Activated naive CD4-positive, alpha-beta T cell treated with anti-CD3 and anti-CD28 coated beads, Interleukin-2, amount 50 U/mL, for 72 hours (primary cell): Measurements from ENCODE around the gene AFP. TPM values are rescaled to one million over a fixed set of nuclear protein-coding genes. Genes with fewer than 3 reads are reported as not detected.

Source experiments
- ATAC-seq, 2 donors: fragments of 150-1000 bp; cut with Tn5 transposase; 2 replicates each; pipeline ENCODE4 v1.10.0; 2021; ENCODE audit warnings: mild to moderate bottlenecking in 2 of 2, moderate library complexity in 2 of 2
- DNase-seq, 2 donors: peaks; one replicate each; pipeline ENCODE4 v3.0.0; 2021 to 2022; ENCODE audit warnings: low spot score in 2 of 2
- H3K27ac Mint-ChIP-seq, 2 donors: one replicate each; pipeline ENCODE4 v1.8.0; 2022; ENCODE audit warnings: mild to moderate bottlenecking in 2 of 2, mixed read lengths in 2 of 2
- H3K36me3 Mint-ChIP-seq, 2 donors: one replicate each; pipeline ENCODE4 v1.8.0; 2022; ENCODE audit warnings: mixed read lengths in 2 of 2
- H3K9me3 Mint-ChIP-seq, 2 donors: one replicate each; pipeline ENCODE4 v1.8.0; 2022; ENCODE audit warnings: mixed read lengths in 2 of 2
- total RNA-seq, 2 donors: library from RNA; stranded (reverse); gene quantifications; one replicate each; pipeline ENCODE4 v1.2.3, GENCODE V29; 2022

Gene AFP
- total RNA-seq, 2 donors from 2014 or later, result not detected

- Mint-ChIP-seq H3K9me3 (no peaks in the 10 kb centered on the region), H3K27ac (no peak overlapping the region), H3K36me3 (no peaks in the 10 kb centered on the region)
- ATAC-seq, result no peak
- DNase-seq, result no peak
These were observed 6.9 kb upstream of the AFP start for GRCh38 chr4:73429118-73429517.

DNA sequence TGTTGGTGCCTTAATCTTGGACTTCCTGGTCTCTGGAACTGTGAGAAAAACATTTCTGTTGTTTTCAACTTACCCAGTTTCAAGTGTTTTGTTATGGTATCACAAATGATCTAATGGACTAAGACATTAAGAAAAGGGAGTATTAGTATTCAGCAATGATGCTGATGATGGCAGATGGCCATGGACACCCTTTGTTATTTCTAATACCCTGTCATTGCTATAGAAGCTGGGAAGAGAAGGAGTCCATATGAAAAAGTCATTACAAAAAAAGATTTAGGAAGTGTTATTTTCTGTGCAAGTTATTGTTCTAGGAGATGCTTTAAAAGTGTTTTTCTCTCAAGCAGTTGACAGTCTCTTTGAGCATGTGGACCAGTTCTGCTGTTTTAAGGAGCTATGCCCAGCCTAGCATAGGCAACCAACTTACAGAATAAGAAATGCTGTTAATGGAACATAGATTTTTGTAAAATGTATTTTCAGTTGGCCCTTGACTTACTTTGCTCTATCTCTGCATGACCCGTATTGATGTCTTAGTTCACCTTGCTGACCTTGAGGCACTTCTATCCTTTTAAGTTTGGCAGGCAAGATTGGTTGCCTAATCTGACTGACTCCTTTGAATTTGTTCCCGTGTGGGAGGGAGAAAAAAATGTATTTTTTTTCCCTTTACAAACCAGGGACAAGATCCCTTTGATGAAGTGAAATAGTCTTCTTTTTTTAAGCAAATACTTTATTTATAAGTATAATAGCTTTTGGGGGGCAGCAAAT lies 6.0 kb upstream of the AFP start:
- DNase-seq, result no peak
- Mint-ChIP-seq H3K27ac (no peak overlapping the region), H3K9me3 (no peaks in the 10 kb centered on the region), H3K36me3 (no peaks in the 10 kb centered on the region)
- ATAC-seq, result no peak

DNA sequence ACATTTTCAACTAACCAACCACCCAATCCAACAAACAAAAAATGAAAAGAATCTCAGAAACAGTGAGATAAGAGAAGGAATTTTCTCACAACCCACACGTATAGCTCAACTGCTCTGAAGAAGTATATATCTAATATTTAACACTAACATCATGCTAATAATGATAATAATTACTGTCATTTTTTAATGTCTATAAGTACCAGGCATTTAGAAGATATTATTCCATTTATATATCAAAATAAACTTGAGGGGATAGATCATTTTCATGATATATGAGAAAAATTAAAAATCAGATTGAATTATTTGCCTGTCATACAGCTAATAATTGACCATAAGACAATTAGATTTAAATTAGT lies 4.2 kb upstream of the AFP start:
- Mint-ChIP-seq H3K36me3 (no peaks in the 10 kb centered on the region), H3K27ac (no peak overlapping the region), H3K9me3 (no peaks in the 10 kb centered on the region)
- no peak for DNase-seq
- ATAC-seq, result no peak

DNA sequence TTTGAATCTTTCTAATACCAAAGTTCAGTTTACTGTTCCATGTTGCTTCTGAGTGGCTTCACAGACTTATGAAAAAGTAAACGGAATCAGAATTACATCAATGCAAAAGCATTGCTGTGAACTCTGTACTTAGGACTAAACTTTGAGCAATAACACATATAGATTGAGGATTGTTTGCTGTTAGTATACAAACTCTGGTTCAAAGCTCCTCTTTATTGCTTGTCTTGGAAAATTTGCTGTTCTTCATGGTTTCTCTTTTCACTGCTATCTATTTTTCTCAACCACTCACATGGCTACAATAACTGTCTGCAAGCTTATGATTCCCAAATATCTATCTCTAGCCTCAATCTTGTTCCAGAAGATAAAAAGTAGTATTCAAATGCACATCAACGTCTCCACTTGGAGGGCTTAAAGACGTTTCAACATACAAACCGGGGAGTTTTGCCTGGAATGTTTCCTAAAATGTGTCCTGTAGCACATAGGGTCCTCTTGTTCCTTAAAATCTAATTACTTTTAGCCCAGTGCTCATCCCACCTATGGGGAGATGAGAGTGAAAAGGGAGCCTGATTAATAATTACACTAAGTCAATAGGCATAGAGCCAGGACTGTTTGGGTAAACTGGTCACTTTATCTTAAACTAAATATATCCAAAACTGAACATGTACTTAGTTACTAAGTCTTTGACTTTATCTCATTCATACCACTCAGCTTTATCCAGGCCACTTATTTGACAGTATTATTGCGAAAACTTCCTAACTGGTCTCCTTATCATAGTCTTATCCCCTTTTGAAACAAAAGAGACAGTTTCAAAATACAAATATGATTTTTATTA lies 3.6 kb upstream of the AFP start:
- ATAC-seq, result no peak
- DNase-seq, result no peak
- Mint-ChIP-seq H3K9me3 (no peaks in the 10 kb centered on the region), H3K27ac (no peak overlapping the region), H3K36me3 (no peaks in the 10 kb centered on the region)

DNA sequence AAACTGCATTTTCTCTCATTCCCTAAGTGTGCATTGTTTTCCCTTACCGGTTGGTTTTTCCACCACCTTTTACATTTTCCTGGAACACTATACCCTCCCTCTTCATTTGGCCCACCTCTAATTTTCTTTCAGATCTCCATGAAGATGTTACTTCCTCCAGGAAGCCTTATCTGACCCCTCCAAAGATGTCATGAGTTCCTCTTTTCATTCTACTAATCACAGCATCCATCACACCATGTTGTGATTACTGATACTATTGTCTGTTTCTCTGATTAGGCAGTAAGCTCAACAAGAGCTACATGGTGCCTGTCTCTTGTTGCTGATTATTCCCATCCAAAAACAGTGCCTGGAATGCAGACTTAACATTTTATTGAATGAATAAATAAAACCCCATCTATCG lies 2.9 kb upstream of the AFP start:
- DNase-seq, result no peak
- no peaks in the 10 kb centered on the region for H3K9me3 Mint-ChIP-seq
- H3K36me3 Mint-ChIP-seq, result no peaks in the 10 kb centered on the region
- H3K27ac Mint-ChIP-seq, result no peak overlapping the region
- ATAC-seq, result no peak

DNA sequence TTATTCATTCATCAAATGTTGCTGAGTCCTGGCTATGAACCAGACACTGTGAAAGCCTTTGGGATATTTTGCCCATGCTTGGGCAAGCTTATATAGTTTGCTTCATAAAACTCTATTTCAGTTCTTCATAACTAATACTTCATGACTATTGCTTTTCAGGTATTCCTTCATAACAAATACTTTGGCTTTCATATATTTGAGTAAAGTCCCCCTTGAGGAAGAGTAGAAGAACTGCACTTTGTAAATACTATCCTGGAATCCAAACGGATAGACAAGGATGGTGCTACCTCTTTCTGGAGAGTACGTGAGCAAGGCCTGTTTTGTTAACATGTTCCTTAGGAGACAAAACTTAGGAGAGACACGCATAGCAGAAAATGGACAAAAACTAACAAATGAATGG lies 1.7 kb upstream of the AFP start:
- no peaks in the 10 kb centered on the region for H3K36me3 Mint-ChIP-seq
- DNase-seq, result no peak
- H3K27ac Mint-ChIP-seq, result no peak overlapping the region
- H3K9me3 Mint-ChIP-seq, result no peaks in the 10 kb centered on the region
- ATAC-seq, result no peak

- DNase-seq (no peak), ATAC-seq (no peak)
- Mint-ChIP-seq H3K27ac (no peak overlapping the region), H3K36me3 (no peaks in the 10 kb centered on the region), H3K9me3 (no peaks in the 10 kb centered on the region)
These were observed 895 bp downstream of the AFP start for GRCh38 chr4:73436674-73437557.

DNA sequence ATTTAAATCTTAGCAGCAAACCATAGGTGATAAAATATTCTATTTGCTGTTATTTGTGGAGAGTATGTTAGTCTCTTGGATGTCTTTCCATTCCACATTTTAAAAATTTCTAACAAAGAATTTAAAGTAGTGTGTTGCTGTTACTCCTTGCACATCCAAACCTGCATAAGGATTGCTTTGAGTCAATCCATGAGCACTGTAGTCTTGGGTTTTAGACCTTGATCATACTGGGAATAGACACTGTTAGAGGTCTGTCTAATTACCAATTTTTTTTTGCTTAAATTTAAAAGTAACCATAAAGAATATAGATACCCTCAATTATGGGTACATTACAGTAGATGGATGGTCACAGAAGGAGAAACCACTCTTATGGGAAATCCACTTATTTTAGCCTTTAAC lies 1.5 kb downstream of the AFP start:
- Mint-ChIP-seq H3K9me3 (no peaks in the 10 kb centered on the region), H3K36me3 (no peaks in the 10 kb centered on the region), H3K27ac (no peak overlapping the region)
- no peak for DNase-seq
- ATAC-seq, result no peak

GRCh38 chr4:73438048-73438447 lies 2.0 kb downstream of the AFP start:
- Mint-ChIP-seq H3K36me3 (no peaks in the 10 kb centered on the region), H3K9me3 (no peaks in the 10 kb centered on the region), H3K27ac (no peak overlapping the region)
- DNase-seq (no peak), ATAC-seq (no peak)

DNA sequence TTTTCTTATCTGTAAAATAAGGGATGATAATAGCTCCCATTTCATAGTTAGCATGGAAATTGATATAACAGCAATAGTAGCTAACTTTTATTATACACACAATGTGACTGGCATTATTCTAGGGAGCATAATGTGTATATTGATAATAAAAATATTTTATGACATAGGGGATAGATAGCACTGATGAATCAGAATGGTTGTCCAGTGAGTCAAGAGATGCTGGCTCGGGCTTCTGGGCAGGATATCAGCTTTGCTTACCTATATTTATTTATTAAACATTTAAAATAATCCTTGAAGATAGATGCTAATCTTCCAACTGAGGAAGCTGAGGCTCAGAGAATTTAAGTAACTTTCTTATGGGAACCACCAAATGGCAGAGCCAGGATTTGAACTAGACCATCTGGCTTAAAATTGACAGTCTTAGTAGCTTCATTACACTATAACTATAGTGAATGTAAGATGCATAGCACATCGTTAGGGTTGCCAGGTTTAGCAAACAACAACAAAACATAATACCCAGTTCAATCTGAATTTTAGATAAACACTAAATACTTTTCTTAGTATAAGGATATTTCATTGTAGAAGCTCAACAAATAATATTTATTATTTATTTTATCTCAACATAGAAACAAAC lies 2.7 kb downstream of the AFP start:
- ATAC-seq (no peak), DNase-seq (no peak)
- Mint-ChIP-seq H3K9me3 (no peaks in the 10 kb centered on the region), H3K36me3 (no peaks in the 10 kb centered on the region), H3K27ac (no peak overlapping the region)

GRCh38 chr4:73439445-73439844 lies 3.4 kb downstream of the AFP start:
- DNase-seq, result no peak

GRCh38 chr4:73439991-73440390 lies 4.0 kb downstream of the AFP start:
- Mint-ChIP-seq H3K27ac (no peak overlapping the region), H3K9me3 (no peaks in the 10 kb centered on the region), H3K36me3 (no peaks in the 10 kb centered on the region)
- ATAC-seq (no peak), DNase-seq (no peak)

More at GRCh38 chr4:73439445-73439844, 3.4 kb downstream of the AFP start:
- H3K9me3 Mint-ChIP-seq, result no peaks in the 10 kb centered on the region
- H3K27ac Mint-ChIP-seq, result no peak overlapping the region
- ATAC-seq, result no peak
- no peaks in the 10 kb centered on the region for H3K36me3 Mint-ChIP-seq

- ATAC-seq (no peak), DNase-seq (no peak)
- H3K36me3 Mint-ChIP-seq, result no peaks in the 10 kb centered on the region
- H3K27ac Mint-ChIP-seq, result no peak overlapping the region
- no peaks in the 10 kb centered on the region for H3K9me3 Mint-ChIP-seq
These were observed 4.6 kb downstream of the AFP start for GRCh38 chr4:73440653-73441052.

DNA sequence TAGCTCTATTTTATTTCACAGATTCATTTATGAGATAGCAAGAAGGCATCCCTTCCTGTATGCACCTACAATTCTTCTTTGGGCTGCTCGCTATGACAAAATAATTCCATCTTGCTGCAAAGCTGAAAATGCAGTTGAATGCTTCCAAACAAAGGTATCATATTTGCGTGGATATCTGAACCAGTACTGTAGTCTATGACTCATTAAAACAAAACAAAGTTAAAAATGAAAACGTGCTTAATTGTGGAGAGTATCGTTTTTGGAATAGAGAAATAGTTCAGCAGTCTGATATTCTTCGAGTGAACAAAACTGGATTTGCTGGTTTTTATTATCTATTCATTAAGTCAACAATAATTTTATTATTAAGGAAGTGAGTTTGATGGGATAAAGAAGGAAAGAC lies 6.3 kb downstream of the AFP start:
- Mint-ChIP-seq H3K36me3 (no peaks in the 10 kb centered on the region), H3K27ac (no peak overlapping the region), H3K9me3 (no peaks in the 10 kb centered on the region)
- DNase-seq, result no peak
- no peak for ATAC-seq

- DNase-seq, result no peak
- no peak for ATAC-seq
- Mint-ChIP-seq H3K36me3 (no peaks in the 10 kb centered on the region), H3K27ac (no peak overlapping the region), H3K9me3 (no peaks in the 10 kb centered on the region)
These were observed 7.2 kb downstream of the AFP start for GRCh38 chr4:73443224-73443623.

DNA sequence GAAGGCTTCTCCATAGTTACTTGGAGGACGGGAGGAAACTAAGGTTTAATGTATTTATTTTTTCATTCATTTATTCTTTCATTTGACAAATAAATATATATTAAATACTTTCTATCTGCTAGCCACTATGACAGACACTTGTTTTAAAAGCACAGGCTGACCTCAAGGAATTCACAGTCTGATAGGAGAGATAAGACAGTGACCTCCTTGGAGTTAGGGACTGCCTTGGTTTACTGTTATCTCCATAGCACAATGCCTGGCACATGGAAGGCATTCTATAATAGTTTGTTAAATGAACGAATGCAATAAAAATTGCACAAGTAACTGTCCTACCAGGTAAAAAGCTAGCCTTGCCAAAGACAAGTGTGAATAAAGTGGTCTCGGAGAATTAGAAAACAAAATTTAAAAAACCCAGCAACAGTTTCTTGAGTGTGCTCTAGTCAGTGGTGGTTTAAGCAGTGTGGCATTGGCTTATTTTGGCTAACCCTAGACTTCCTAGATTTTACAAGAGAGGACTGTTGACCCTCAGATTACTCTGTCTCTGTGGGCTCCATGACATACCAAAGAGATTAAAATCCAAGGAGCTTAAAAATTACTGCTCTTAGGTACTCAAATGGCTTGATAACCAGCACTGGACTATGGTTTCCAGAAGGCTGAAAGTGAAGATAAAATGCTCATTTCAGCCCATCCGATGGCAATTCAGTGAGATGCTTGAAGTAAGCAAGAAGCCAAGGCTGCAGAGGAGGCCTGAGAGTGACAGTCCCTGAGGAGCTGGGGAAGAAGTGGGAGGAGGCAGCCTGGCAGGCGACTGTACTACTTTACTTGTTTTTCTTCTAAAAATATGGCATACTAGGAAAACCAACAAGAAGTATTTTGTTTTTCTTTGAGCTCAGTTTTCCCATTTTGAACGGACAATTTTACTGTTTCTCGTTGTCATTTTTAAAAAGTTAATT lies 9.6 kb downstream of the AFP start:
- no peak for DNase-seq
- Mint-ChIP-seq H3K27ac (no peak overlapping the region), H3K36me3 (no peaks in the 10 kb centered on the region), H3K9me3 (no peaks in the 10 kb centered on the region)
- ATAC-seq, result no peak
